Aorta (tissue), 5 donors: ENCODE data around the gene ZFHX2. TPM values are rescaled to one million over a fixed set of nuclear protein-coding genes. Genes with fewer than 3 reads are reported as not detected.
A peak's percentile ranks its signal among the peaks of the same experiment; 100 is the strongest.

ENCODE experiments used
- ATAC-seq: fragments of 200-7000 bp; cut with Tn5 transposase; one replicate; pipeline ENCODE4 v1.9.1; 2022; ENCODE audit warnings: moderate library complexity; ENCODE audit not compliant: low FRiP score
- DNase-seq, 2 donors: peaks; one replicate each; pipeline ENCODE4 v3.0.0-alpha.2; 2020
- H3K27ac ChIP-seq, 2 donors: one replicate each; pipeline ENCODE4 v1.5.1; 2013; ENCODE audit warnings: low read length in 2 of 2, mild to moderate bottlenecking in 2 of 2, moderate library complexity in 2 of 2, control low read depth in 1 of 2, inconsistent platforms in 1 of 2, low read depth in 1 of 2
- H3K27me3 ChIP-seq, 2 donors: one replicate each; pipeline ENCODE4 v1.6.1; 2013; ENCODE audit warnings: control low read depth in 1 of 2, low read length in 1 of 2, mild to moderate bottlenecking in 1 of 2, moderate library complexity in 1 of 2; ENCODE audit not compliant: insufficient read depth in 2 of 2, control insufficient read depth in 1 of 2
- H3K36me3 ChIP-seq, 2 donors: one replicate each; pipeline ENCODE4 v1.6.1; 2013; ENCODE audit warnings: control low read depth in 1 of 2, low read length in 1 of 2, mild to moderate bottlenecking in 1 of 2; ENCODE audit not compliant: insufficient read depth in 2 of 2, control insufficient read depth in 1 of 2
- H3K4me1 ChIP-seq, 2 donors: one replicate each; pipeline ENCODE4 v1.6.1; 2013; ENCODE audit warnings: low read length in 2 of 2, control low read depth in 1 of 2, mild to moderate bottlenecking in 1 of 2, moderate library complexity in 1 of 2; ENCODE audit not compliant: insufficient read depth in 2 of 2, control insufficient read depth in 1 of 2
- H3K4me3 ChIP-seq, 2 donors: one replicate each; pipeline ENCODE4 v1.5.1; 2013; ENCODE audit warnings: low read length in 2 of 2, control low read depth in 1 of 2, mild to moderate bottlenecking in 1 of 2
- H3K9me3 ChIP-seq: one replicate; pipeline ENCODE4 v1.6.1; 2013; ENCODE audit warnings: mild to moderate bottlenecking, low read length; ENCODE audit not compliant: control insufficient read depth
- WGBS, 2 donors: extraction: QIAGEN DNeasy Blood & Tissue Kit; methylation state at CpG; one replicate each; pipeline ENCODE4 v1.1.7; 2013; 5-methylcytosine and 5-hydroxymethylcytosine counted together
- intact Hi-C, 2 donors: fragments of 100-400 bp; cut with DNase I; formaldehyde crosslinking; loops; one replicate each; pipeline versions ENCODE4 v1.14.2 to v1.15.0; 2022
- polyA plus RNA-seq, 2 donors: library from polyadenylated mRNA; stranded (reverse); fragments of 200-250 nt; gene quantifications; one replicate each; pipeline ENCODE4 v1.2.3, GENCODE V29; 2013
- total RNA-seq, 2 donors: library from RNA; stranded (reverse); fragmentation: NEBNext Ultra II Directional; extraction: Animal tissue kit (Norgen Biotek cat#: 25700); gene quantifications; one replicate each; pipeline ENCODE4 v1.2.1, GENCODE V29; 2021
- donor health status: healthy with polysubstance abuse.
- donor health status: Bipolar disorder and iron deficiency.
- donor health status: DM: no; HTN: no; CAD: no.
- donor health status: DM: no; HTN: no; CAD: no.
- donor health status: DM: yes; HTN: yes; CAD: no.

The ZFHX2 gene
- total and polyA plus RNA-seq, 4 donors, result 0.13 to 4.0 (median 1.8) TPM

DNA sequence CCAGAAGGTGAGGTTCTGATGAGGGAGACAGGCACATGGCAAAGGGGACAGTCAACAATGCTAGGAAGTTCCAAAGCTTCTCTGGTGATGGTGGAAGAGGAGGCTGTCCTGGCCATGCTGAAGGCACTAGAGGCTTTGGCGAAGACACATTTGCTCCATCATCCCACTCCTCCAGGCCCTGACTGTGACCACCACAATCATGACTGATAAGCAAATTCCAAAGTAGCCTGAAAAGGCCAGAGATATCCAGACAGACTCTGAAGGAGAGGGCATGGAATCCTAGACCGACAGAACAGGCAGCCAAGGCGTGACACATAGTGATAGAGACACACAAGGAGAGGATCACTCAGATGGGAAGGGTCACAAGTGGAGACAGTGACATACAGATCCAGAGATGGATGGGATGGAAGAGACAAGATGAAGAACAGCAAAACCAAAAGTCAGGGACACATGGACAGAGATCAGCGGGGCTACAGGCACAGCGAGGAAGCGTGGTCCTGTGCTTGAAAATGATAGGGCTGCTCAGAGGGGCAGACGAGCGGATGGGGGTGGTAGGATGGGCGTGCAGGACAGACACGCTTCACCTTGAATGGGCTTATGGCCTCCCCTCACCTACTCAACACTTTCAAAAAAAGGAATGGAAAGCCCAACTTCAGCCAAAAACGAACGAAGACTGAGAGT, 1.3 kb downstream of the ZFHX2 start:
- Histone ChIP-seq H3K4me3 (peak overlapping the region in 1 of 2 donors; percentile 53), H3K36me3 (no peaks in the 10 kb centered on the region), H3K27me3 (no peaks in the 10 kb centered on the region), H3K4me1 (no peaks in the 10 kb centered on the region), H3K9me3 (no peaks in the 10 kb centered on the region), H3K27ac (no peak overlapping the region)
- intact Hi-C loops, result loop anchor here in 1 of 2 donors (10.0 kb wide), 1 partner anchor 225 kb away; the partner anchor contains the start of gene PABPN1
- 42 to 46% methylated on average over 12 of the region's 12 CpGs for WGBS, 2 donors
- ATAC-seq, result peak; percentile 19
- DNase-seq, result no peak

DNA sequence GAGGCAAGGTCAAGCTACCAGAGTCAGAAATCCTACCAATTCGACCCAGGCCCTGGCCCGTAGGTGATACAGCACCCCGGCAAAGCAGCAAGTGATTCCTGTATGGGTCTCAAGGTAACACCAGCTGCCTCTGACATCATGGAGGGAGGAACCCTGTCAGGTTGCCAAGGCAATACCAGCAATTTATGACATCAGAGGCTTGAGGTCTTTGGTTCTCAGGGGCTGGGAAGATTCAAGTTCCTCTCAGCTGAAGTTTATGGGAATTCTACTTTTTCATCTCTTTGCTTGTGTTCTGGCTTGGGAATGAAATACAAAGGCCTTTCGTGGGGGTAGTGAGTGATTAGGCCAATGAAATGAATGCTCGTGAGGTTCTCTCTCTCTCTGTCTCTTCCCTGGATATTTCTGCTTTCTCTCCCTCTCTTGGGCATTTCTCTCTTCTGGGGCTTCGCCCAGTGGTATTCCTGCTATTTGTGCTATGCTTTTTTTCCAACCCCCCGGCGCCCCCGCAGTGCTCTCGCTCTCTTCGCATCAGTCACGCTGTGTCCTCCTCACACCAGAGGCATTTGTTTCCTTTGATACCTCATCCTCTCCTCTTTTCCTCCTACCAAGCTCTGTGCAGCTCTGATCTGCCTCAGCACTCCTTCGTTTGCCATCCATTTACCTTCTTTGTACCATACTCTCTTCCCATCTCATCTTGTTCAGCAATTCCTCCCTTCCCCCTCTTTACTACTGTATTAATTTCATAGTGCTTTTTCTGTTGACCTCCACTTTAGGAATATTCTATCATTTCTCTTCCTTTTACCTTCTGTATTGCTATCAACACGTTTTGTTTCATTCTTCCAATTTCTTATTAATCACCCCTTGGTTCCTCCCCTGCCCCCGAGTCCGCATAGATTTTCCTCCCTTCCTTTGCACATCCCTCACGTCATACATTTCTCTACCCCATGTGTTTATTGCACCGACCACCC, 2.9 kb downstream of the ZFHX2 start:
- no peaks in the 10 kb centered on the region for H3K9me3 ChIP-seq
- ATAC-seq, result no peak
- H3K4me3 ChIP-seq, result no peak overlapping the region
- intact Hi-C loops, result loop anchor here in 1 of 2 donors (5.0 kb wide), 1 partner anchor 66 kb away; no protein-coding TSS in a partner anchor
- H3K27me3 ChIP-seq, result no peaks in the 10 kb centered on the region
- no peak for DNase-seq
- no peaks in the 10 kb centered on the region for H3K4me1 ChIP-seq
- no peak overlapping the region for H3K27ac ChIP-seq
- 59% methylated on average over 18 of the region's 18 CpGs for WGBS, 2 donors
- H3K36me3 ChIP-seq, result no peaks in the 10 kb centered on the region

DNA sequence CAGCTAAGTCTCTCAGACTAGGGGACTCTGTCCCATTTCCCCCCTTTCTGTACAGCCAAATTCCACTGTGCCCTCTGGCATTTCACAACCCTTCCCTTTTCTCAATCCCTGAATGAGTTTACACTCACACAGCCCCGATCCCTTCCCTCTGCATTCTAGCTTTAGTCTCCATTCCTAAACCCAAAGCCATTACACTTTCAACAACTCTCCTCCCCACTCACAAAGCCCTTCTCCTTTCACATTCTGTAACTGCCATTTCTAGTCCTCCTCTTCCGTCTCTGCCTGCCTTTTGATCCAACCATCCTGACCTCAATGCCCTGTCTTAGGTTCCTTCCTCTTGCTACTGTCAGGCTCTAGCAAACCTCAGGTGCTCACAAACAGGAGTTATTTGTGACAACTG, 3.6 kb downstream of the ZFHX2 start:
- intact Hi-C loops, result loop anchor here in 1 of 2 donors (5.0 kb wide), 1 partner anchor 66 kb away; no protein-coding TSS in a partner anchor

DNA sequence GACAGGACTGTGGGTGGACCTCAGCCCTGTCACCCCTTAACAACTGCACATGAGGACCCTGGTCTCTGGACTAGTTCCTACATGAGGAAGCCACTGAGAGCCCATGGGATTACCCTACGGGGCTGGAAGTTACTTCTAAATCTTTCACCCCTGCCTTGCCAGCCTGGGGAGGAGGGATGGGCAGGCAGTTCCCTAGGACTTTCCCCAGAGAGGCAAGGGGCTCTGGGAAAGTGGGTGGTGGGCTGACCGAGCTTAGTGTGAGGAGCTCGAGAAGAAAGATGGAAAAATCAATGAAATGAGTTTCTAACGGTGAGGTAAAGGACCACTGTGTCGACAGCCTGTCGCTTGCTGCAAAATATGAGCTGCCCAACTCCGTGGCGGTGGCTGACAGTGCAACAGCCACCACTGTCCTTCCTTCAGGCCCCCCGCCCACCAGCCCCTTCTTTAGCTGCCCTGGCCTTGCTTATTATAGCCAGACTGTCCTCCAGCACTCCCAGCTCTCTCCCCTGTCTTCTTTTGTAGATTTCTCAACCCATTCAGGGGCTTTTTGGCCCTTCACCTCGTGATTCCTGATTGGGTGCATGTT, 5.0 kb downstream of the ZFHX2 start:
- Histone ChIP-seq H3K27ac (no peak overlapping the region), H3K4me3 (no peak overlapping the region), H3K36me3 (no peaks in the 10 kb centered on the region), H3K4me1 (no peaks in the 10 kb centered on the region), H3K27me3 (no peaks in the 10 kb centered on the region), H3K9me3 (no peaks in the 10 kb centered on the region)
- no peak for ATAC-seq
- WGBS, 2 donors, result 64 to 66% methylated on average over 10 of the region's 10 CpGs
- no peak for DNase-seq
- intact Hi-C loops, result loop anchor here in 1 of 2 donors (5.0 kb wide), 1 partner anchor 64 kb away; no protein-coding TSS in a partner anchor

More for the DNA sequence above, 3.6 kb downstream of the ZFHX2 start:
- WGBS, 2 donors, result 73 to 74% methylated on average over 2 of the region's 2 CpGs
- Histone ChIP-seq H3K4me3 (no peak overlapping the region), H3K9me3 (no peaks in the 10 kb centered on the region), H3K27ac (no peak overlapping the region), H3K27me3 (no peaks in the 10 kb centered on the region), H3K36me3 (no peaks in the 10 kb centered on the region), H3K4me1 (no peaks in the 10 kb centered on the region)
- ATAC-seq (no peak), DNase-seq (no peak)

DNA sequence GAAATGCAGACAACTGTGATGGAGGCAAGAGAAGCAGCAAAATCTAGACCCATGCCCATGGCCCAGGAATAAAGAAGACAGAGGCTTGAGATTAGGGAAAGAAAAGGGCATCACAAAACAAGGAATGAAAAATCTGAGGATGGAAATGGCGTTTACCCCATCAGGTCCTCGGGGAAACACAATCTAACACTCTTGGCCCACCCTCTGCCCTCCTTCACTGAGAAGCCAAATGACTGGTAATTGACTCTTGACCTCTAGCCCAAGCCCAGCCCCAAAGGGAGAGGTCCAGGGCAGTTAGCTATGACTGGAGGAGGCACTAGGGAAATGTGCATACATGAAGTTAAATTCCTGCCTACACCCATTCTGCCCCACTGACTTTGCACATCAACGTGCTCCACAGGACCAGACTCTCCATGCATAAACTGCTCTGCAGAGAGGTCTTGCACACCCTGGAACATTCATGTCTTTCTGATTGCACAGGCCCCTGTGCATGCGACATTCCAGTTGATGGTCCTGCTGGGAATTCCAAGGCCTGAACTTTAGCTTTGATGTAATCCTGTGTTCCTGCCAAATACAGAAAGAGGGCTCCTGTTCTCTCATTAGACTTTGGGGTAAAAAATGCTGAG, 5.7 kb downstream of the ZFHX2 start:
- Histone ChIP-seq H3K9me3 (no peaks in the 10 kb centered on the region), H3K4me1 (no peaks in the 10 kb centered on the region), H3K4me3 (no peak overlapping the region), H3K27ac (no peak overlapping the region), H3K36me3 (no peaks in the 10 kb centered on the region), H3K27me3 (no peaks in the 10 kb centered on the region)
- intact Hi-C loops, result loop anchor here in 1 of 2 donors (5.0 kb wide), 1 partner anchor 64 kb away; no protein-coding TSS in a partner anchor
- ATAC-seq (no peak), DNase-seq (no peak)
- 70 to 72% methylated on average over 4 of the region's 4 CpGs for WGBS, 2 donors

DNA sequence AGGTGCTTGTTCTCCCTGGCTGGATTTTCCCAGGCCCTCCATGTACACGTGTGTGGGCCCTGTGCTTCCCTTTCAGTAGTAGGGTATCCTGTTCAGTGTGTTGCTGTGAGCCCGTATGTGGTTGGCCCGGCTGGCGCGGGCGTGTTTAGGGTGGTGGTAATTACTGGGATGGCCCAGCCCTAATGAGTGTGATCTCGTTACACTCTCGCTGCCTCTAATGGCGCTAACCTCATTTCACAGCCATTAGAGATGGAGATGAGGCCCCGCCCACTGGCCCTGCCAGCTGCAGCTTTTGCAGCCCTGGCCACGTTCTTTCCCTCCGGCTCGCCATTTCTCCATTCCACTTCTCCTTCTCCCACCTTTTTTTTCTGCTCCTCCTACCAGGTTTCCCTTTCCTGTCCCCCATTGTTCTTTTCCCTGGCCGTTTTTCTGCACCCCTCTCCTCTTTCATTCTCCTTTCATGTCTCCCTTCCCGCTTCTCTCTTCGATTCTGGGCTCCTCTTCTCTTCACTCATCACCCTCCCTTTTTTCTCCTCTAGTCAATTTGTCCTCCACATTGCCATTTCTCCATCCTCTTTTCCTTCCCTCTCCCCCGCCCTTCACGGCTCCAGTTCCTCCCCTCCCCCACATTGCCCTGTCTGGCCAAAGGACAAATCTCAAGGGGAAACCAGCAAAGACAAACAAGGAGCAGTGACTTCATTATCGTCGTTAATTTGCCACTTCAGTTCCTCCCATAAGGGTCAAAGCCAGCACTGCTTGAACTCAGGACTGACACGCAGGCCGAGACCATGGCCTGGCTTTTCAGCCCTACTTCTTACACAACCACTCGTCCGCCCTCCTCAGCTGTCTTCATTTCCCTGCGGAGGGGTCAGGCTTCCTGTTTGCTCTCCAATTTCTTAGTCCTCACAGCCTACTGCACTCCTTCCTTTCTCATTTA, 6.8 kb downstream of the ZFHX2 start:
- peak in 1 of 2 donors; percentile 70 for DNase-seq
- H3K9me3 ChIP-seq, result no peaks in the 10 kb centered on the region
- no peak overlapping the region for H3K27ac ChIP-seq
- no peaks in the 10 kb centered on the region for H3K36me3 ChIP-seq
- peak; percentile 78 for ATAC-seq
- no peaks in the 10 kb centered on the region for H3K4me1 ChIP-seq
- H3K27me3 ChIP-seq, result no peaks in the 10 kb centered on the region
- H3K4me3 ChIP-seq, result no peak overlapping the region
- 45% methylated on average over 25 of the region's 25 CpGs for WGBS, 2 donors
- intact Hi-C loops, result loop anchor here in 1 of 2 donors (5.0 kb wide), 1 partner anchor 62 kb away; no protein-coding TSS in a partner anchor

DNA sequence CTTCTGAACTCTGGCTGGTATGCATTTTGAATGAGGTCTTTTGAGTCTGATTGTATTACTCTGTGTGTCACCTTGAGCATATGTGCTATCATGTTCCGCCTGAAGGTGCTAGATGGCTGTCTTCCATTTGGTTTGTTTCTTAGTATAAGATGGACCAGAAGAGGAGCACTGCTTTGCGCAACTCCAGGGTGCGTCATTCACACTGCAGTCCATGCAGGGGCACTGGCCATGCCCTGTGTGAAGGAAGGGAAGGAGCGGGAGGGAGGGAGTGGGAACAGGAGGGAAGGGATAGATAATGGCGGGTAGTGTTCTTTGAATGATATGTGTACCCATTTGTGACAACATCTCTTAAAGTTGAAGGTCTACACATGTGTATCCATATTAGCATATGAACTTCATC, 8.2 kb downstream of the ZFHX2 start:
- intact Hi-C loops, result no loop called here
- Histone ChIP-seq H3K27me3 (no peaks in the 10 kb centered on the region), H3K4me3 (no peak overlapping the region), H3K9me3 (no peaks in the 10 kb centered on the region), H3K36me3 (no peaks in the 10 kb centered on the region), H3K27ac (no peak overlapping the region), H3K4me1 (no peaks in the 10 kb centered on the region)
- DNase-seq (no peak), ATAC-seq (no peak)
- WGBS, 2 donors, result 96 to 97% methylated on average over 5 of the region's 5 CpGs
